ENCODE results near the gene KCNQ1OT1. TPM values are rescaled to one million over a fixed set of nuclear protein-coding genes. Genes with fewer than 3 reads are reported as not detected.

Gene KCNQ1OT1
- total RNA-seq (2022) (1.2 and 1.3 TPM in 2 replicates), Bru-seq, nascent RNA (percentile 47 among the genes with signal in this experiment), BruChase-seq, experiment 1, labeled RNA remaining after a 6-hour chase (percentile 50 among the genes with signal in this experiment), BruChase-seq, experiment 2, labeled RNA remaining after a 2-hour chase (percentile 58 among the genes with signal in this experiment)
- long read RNA-seq, full-length matches to known transcripts, result 1 of 1 reads
- long read RNA-seq, partial matches to known transcripts, result 0 of 1 reads
- long read RNA-seq, other reads (novel, unspliced or antisense), result 0 of 1 reads

- H3K4me3 Mint-ChIP-seq (ENCODE audit: low read depth, unreplicated experiment), result peak within 1 kb of the TSS; percentile 62
- intact Hi-C loops (cut with micrococcal nuclease; ENCODE audit: unreplicated experiment), result loop anchor here (10.0 kb wide), 1 partner anchor 165 kb away; no protein-coding TSS in a partner anchor
- no peaks in the 10 kb centered on the region for H3K4me1 Mint-ChIP-seq (ENCODE audit: low read depth, unreplicated experiment)
- CTCF ChIA-PET, result interaction anchor here (0.7 kb wide), 1 partner anchor 43 kb away, joined by 3 read pairs; no protein-coding TSS in a partner anchor
- no peaks in the 10 kb centered on the region for H3K27me3 Mint-ChIP-seq (ENCODE audit: unreplicated experiment)
- no peak for TF ChIP-seq CTCF (IDR thresholded peaks at IDR 0.05; ENCODE audit: unreplicated experiment)
- peak within 1 kb of the TSS; percentile 30 for H3K27ac Mint-ChIP-seq (ENCODE audit: unreplicated experiment)
- peaks cover 19% of the 10 kb centered on the region for H3K36me3 Mint-ChIP-seq (ENCODE audit: insufficient read depth, unreplicated experiment)
- peak; percentile 78 for DNase-seq
- BruUV-seq (replicated peaks), result no TSS peak
- H3K9me3 Mint-ChIP-seq (ENCODE audit: low read depth, unreplicated experiment), result no peaks in the 10 kb centered on the region
Observed at GRCh38 chr11:2699531-2700414, at the start of gene KCNQ1OT1. KCNQ1OT1 (minus strand) TSS chr11:2699994.

GRCh38 chr11:2748814-2749554 is 49.2 kb upstream of the KCNQ1OT1 start:
- no TSS peak for BruUV-seq (replicated peaks)
- no peak overlapping the region for H3K27ac Mint-ChIP-seq (ENCODE audit: unreplicated experiment)
- TF ChIP-seq CTCF (IDR thresholded peaks at IDR 0.05; ENCODE audit: unreplicated experiment), result no peak
- CTCF ChIA-PET, result interaction anchor here (0.6 kb wide), 1 partner anchor 854 kb away, joined by 5 read pairs; no protein-coding TSS in a partner anchor
- no peak for DNase-seq
- H3K9me3 Mint-ChIP-seq (ENCODE audit: low read depth, unreplicated experiment), result no peaks in the 10 kb centered on the region
- H3K4me3 Mint-ChIP-seq (ENCODE audit: low read depth, unreplicated experiment), result no peak overlapping the region
- H3K4me1 Mint-ChIP-seq (ENCODE audit: low read depth, unreplicated experiment), result no peaks in the 10 kb centered on the region
- H3K36me3 Mint-ChIP-seq (ENCODE audit: insufficient read depth, unreplicated experiment), result peaks cover 3% of the 10 kb centered on the region
- H3K27me3 Mint-ChIP-seq (ENCODE audit: unreplicated experiment), result peaks cover 46% of the 10 kb centered on the region
- intact Hi-C loops (cut with micrococcal nuclease; ENCODE audit: unreplicated experiment), result no loop called here

GRCh38 chr11:2748061-2748813 is 48.4 kb upstream of the KCNQ1OT1 start:
- H3K27ac Mint-ChIP-seq (ENCODE audit: unreplicated experiment), result no peak overlapping the region
- intact Hi-C loops (cut with micrococcal nuclease; ENCODE audit: unreplicated experiment), result no loop called here
- H3K27me3 Mint-ChIP-seq (ENCODE audit: unreplicated experiment), result peaks cover 39% of the 10 kb centered on the region
- CTCF ChIA-PET, result interaction anchor here (0.6 kb wide), 1 partner anchor 855 kb away, joined by 5 read pairs; no protein-coding TSS in a partner anchor
- H3K9me3 Mint-ChIP-seq (ENCODE audit: low read depth, unreplicated experiment), result no peaks in the 10 kb centered on the region
- no peak overlapping the region for H3K4me3 Mint-ChIP-seq (ENCODE audit: low read depth, unreplicated experiment)
- BruUV-seq (replicated peaks), result no TSS peak
- no peak for TF ChIP-seq CTCF (IDR thresholded peaks at IDR 0.05; ENCODE audit: unreplicated experiment)
- peaks cover 3% of the 10 kb centered on the region for H3K36me3 Mint-ChIP-seq (ENCODE audit: insufficient read depth, unreplicated experiment)
- no peaks in the 10 kb centered on the region for H3K4me1 Mint-ChIP-seq (ENCODE audit: low read depth, unreplicated experiment)
- no peak for DNase-seq

Measured in Calu3 (cell line).